GM19468 (cell line): Measurements from ENCODE around the gene PPARG.
"Not testable (repeated sequence)": the region's sequence is repeated elsewhere in the genome, so short reads cannot be mapped to it uniquely, and the experiment has no call there.

Experiments used
- ATAC-seq: cut with Tn5 transposase; IDR thresholded peaks from one replicate; pipeline ENCODE4 v1.9.1; 2021; ENCODE audit warnings: mild to moderate bottlenecking, moderate library complexity, moderate number of reproducible peaks; ENCODE audit not compliant: unreplicated experiment; ENCODE audit errors: extremely low read depth

Gene PPARG

GRCh38 chr3:12370758-12371157 lies 81.9 kb downstream of the PPARG start:
- no peak for ATAC-seq

DNA sequence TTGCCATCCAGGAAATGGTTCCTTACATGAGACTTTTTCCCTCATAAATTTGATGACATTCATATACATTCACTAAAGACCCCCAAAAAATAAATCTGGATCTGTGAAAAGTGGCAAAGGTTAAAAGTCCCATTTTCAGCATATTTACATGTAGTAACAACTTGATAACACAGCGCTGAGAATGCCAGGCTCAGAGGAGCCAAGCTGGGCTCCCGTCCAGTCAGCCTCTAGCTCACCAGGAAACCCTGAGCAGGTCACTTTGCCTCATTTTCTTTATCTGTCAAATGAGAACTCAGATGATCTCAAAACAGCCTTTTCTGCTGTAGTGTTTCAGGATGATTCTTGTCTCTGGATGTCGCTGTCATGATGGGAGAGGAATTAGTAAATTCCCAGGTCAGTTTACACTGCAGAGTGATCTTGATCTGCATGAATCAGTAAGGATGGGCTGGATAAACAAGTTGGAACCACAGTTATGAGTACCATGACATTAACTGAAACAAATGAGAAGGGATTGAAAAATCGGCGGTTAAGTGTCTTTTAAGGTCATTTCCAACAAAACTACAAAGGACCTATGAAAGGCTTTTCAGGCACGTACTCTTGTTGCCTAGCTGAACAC lies 82.8 kb downstream of the PPARG start:
- no peak for ATAC-seq

DNA sequence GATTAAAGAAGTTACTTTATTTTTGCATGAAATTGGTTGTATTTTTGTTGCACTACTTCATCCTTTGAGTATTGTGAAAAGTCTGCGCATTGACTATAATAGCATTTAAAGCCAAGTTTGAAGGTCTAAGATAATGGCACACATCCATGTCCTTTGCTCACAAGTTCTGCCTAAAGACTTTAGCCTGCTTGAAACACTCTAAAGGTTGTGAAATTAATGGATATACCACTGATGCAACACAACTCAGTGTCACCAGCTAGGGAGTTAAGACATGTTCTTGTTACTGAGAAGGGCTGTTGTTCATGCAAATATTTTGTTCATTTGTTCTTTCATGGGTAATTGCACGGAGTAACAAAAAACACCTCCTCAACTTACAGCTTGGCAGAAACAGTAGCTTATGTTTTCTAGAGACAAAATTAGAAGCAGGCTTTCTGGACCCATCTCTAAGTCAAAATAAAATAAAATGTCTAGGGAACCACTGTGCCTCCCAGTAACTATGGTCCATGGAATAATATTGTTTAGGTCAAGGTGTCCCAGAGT lies 83.9 kb downstream of the PPARG start:
- ATAC-seq = no peak

DNA sequence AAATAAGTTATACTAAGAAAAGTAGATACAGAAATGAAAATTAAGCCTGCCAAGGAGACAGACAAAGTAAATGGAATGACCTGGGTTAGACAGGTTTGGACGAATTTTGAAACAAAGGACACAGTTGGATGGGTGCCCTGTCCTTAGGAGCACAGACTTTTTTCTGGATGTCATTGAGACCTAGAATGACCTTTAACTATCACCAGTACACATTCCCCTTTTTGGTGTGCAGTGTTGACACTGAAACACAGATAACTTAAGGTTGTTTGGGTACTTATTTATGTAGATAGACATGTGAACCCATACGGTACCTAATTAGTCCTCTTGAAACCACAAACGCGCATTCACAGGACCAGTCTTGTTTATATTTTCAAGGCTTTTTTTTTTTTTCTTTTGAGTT lies 86.7 kb downstream of the PPARG start:
- no peak for ATAC-seq

DNA sequence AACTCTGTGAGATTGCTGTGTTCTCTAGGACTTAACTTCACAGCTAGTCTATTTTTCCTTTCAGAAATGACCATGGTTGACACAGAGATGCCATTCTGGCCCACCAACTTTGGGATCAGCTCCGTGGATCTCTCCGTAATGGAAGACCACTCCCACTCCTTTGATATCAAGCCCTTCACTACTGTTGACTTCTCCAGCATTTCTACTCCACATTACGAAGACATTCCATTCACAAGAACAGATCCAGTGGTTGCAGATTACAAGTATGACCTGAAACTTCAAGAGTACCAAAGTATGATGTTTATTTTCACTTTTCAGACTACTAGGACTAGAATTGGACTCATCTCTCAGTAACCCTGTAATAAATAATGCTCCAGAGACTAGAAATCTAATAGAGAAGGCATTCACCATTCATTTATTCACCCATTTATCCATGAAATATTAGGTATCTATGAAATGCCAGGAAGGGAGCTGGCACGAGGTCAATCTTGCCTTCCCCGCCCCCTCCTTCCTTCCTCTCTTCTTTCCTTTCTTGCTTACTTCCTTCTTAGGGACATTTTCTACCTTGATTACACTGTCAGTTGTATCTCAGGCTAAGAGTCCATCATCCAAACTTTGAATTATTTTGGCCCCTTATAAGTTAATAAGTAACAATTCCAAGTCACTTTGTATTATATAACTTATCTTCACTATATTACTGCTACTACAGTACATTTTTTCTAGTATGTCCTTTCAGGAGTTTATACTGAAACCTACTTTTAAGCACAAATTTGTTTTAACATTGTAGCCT lies 91.0 kb downstream of the PPARG start:
- no peak for ATAC-seq

GRCh38 chr3:12380461-12380860 lies 91.6 kb downstream of the PPARG start:
- ATAC-seq = no peak

DNA sequence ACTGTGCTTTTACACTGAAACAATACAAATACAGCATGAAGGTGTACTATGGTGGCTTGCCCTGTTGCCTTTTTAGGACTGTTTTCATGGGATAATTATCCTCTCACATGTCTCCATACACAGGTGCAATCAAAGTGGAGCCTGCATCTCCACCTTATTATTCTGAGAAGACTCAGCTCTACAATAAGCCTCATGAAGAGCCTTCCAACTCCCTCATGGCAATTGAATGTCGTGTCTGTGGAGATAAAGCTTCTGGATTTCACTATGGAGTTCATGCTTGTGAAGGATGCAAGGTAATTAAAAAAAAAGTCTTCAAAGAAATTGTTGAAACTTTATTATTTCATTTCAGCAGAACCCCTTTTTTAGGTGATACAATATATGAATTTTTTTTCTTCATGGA lies 92.3 kb downstream of the PPARG start:
- no peak for ATAC-seq

GRCh38 chr3:12383218-12383617 lies 94.3 kb downstream of the PPARG start:
- no peak for ATAC-seq

DNA sequence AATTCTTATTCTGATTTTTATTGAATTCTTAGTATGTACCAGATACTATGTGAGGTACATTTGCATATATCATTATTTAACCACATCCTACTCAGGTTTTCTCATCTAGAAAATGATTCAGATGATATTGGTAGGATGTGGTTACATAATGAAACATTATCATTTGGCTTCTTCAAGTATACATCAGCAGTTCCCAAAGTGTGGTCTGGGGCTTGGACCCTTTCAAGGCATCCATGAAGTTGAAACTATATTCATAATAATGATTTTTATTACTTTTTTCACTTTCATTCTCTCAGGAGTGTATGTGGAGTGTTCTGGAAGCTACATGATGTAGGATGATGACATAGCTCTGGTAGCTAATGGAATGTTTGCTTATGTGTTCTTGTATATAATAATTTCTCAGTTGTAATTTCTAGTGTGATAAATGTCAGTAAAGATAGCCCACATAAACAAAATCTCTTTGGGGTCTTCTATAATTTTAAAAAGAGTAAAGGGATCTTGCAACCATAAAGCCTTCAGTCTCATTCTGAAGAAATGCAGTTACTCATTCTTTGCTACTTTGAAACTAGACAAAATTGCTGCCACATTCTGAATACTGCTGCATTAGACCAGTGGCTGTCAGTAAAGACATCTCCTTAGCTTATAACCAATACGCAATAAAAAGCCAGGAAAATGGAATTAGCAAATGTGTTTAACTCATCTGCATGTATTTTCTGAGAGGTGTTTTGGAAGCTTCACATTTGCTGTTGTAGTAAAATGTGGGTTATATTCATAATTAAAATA lies 95.8 kb downstream of the PPARG start:
- no peak for ATAC-seq

DNA sequence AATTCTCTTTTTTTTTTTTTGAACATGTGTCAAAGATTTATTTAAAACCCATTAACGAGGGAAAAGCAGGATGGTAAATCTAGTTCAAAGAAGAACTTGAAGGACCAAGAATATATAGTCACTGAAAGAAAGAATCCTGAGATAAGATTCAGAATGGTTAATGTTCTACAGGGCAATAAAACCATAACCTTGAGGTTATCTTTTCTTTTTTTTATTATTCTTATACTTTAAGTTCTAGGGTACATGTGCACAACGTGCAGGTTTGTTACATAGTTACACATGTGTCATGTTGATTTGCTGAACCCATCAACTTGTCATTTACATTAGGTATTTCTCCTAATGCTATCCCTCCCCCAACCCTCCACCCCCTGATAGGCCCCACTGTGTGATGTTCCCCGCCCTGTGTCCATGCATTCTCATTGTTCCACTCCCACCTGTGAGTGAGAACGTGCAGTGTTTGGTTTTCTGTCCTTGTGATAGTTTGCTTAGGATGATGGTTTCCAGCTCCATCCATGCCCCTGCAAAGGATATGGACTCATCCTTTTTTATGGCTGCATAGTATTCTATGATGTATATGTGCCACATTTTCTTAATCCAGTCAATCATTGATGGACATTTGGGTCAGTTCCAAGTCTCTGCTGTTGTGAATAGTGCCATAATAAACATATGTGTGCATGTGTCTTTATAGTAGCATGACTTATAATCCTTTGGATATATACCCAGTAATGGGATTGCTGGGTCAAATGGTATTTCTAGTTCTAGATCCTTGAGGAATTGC lies 97.8 kb downstream of the PPARG start:
- not testable (repeated sequence) for ATAC-seq

GRCh38 chr3:12388185-12388584 lies 99.3 kb downstream of the PPARG start:
- ATAC-seq = no peak

DNA sequence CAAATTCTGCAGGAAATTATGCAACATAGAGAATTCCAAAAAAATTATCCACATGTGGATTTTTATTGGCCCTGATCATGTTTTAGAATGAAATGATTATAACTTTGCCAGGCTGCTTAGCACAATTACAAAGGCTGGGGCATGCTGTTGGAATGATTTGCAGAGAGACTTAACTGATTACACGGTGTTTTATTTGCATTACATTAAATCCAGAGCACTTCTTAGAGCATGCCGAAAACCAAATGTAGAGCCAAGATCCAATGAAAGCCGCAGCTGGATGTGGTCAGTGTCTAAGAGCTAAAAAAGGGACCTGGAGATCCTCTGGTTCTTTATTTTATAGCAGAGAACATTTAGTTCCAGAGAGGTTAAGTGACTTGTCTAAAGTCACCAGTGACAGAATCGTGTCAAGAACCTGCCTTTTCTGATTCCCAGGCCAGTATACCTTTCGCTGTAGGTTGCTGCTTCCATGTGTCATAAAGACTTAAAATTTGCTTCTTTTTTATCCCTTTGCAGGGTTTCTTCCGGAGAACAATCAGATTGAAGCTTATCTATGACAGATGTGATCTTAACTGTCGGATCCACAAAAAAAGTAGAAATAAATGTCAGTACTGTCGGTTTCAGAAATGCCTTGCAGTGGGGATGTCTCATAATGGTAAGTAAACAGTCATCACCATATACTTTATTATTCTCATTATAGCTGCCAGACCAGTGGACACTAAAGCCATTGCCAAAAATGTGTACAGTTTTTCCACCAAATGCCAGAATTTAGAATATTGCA lies 103.4 kb downstream of the PPARG start:
- ATAC-seq = no peak

DNA sequence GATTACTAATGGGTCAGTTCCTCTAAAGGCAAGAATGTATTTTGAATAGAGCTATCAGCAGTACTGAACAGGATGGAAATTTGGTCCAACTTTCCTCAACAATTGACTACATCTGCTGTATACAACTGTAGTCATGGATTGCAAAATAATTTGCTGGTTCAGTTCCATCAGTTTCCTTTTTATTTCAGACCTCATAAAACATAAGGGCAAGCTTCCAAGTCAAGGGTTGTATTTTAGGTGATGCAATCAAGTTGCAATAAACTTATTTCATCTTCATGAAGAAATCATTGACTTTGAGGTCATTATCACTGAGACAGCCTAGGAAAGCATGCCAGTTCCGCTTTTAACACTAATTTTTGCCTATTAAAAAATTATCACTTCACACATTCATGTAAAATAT lies 105.0 kb downstream of the PPARG start:
- no peak for ATAC-seq

- no peak for ATAC-seq
These were observed 105.8 kb downstream of the PPARG start for GRCh38 chr3:12394569-12395271.

DNA sequence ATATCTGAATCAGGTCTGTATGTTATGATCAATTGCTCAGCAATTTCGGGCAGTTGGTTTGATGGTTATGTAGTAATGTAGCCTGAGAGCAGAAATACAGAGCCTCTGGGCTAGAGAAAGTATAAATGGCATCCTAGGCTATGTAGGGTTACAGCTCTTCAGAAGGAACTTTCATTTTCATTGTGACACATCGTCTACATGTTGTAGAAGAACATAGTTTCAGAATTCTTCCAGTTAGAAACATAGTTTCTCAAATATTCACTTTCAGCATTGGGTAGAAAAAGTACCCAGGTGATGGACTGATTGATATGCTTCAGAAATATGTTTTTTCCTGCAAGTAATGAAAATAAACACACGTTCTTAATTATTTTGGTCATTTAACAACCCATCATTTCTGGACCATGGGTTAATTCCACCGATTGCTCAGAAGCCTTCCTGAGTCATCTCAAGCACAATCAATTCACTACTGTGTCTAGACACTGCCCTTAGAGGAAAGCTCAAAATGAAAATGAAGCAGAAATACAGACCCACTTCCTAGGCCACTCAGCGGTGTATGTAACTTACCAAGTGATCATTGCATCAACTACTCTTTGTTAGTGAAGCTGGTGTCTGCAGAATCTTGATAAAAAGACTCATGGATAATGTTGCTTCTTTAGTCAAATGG lies 106.6 kb downstream of the PPARG start:
- ATAC-seq = peak; percentile 92

GRCh38 chr3:12396471-12396870 lies 107.6 kb downstream of the PPARG start:
- no peak for ATAC-seq

GRCh38 chr3:12399226-12399625 lies 110.4 kb downstream of the PPARG start:
- ATAC-seq = no peak

- no peak for ATAC-seq
These were observed 111.8 kb downstream of the PPARG start for GRCh38 chr3:12400616-12401194.
